A549 (cell line): ENCODE results near the gene PREX1. TPM values are rescaled to one million over a fixed set of nuclear protein-coding genes. Genes with fewer than 3 reads are reported as not detected.

ENCODE experiments used
- ATAC-seq, 2 experiments: fragments of 200-7000 bp in 1 of 2; fragments of >200 bp in 1 of 2; cut with Nextera tagmentation in 1 of 2; cut with Tn5 transposase in 1 of 2; 3 replicates each; pipeline versions ENCODE4 v1.8.0 to v1.9.1; 2018 to 2020; ENCODE audit warnings: mild to moderate bottlenecking in 1 of 2, moderate library complexity in 1 of 2
- CTCF ChIA-PET: fragments of 300-600 bp; sonication (Branson Sonifier 250); formaldehyde crosslinking; extraction: SDS; loops from one replicate; lab custom pipeline; 2021; ENCODE audit warnings: antibody characterized with exemption, inconsistent platforms; lab: Yijun Ruan, JAX
- POLR2A ChIA-PET: fragments of 350-600 bp; formaldehyde crosslinking; extraction: SDS; loops from one replicate; lab custom pipeline; 2021; ENCODE audit warnings: antibody characterized with exemption, inconsistent platforms; lab: Yijun Ruan, JAX
- DNase-seq, 2 experiments: peaks; one replicate each; pipeline versions ENCODE4 v3.0.0 to v3.0.0-alpha.2; 2011 to 2016; ENCODE audit warnings: low read depth in 1 of 2, low spot score in 1 of 2
- FAIRE-seq: peaks from 2 replicates; lab custom pipeline; 2011; peaks lifted over from hg19 to GRCh38; lab: Jason Lieb, UNC
- H3K27ac ChIP-seq, 2 experiments: fragments of >200 bp; sonication (Bioruptor Twin); formaldehyde crosslinking; 3 replicates each; pipeline ENCODE4 v1.5.1; 2016 to 2017
- H3K4me1 ChIP-seq: fragments of >200 bp; sonication (Bioruptor Twin); formaldehyde crosslinking; 3 replicates; pipeline ENCODE4 v1.6.1; 2016
- H3K4me2 ChIP-seq: fragments of >200 bp; sonication (Bioruptor Twin); formaldehyde crosslinking; 3 replicates; pipeline ENCODE4 v1.6.1; 2016
- H3K4me3 ChIP-seq: fragments of >200 bp; sonication (Bioruptor Twin); formaldehyde crosslinking; 3 replicates; pipeline ENCODE4 v1.5.1; 2016
- H3K9me3 ChIP-seq: fragments of >200 bp; sonication (Bioruptor Twin); formaldehyde crosslinking; 3 replicates; pipeline ENCODE4 v1.6.1; 2016
- CEBPB ChIP-seq, 2 experiments: fragments of >200 bp in 1 of 2; sonication (Bioruptor Twin) in 1 of 2; formaldehyde crosslinking in 1 of 2; IDR thresholded peaks; 2 replicates each; pipeline ENCODE4 v1.6.1; 2012 to 2016
- CHD2 ChIP-seq: fragments of 150-350 bp; IDR thresholded peaks from 2 replicates; pipeline ENCODE4 v1.6.1; 2014; ENCODE audit warnings: low read length; ENCODE audit not compliant: partially characterized antibody
- FOSL2 ChIP-seq, 2 experiments: fragments of 450-650 bp in 1 of 2; fragments of >200 bp in 1 of 2; sonication (Bioruptor Twin) in 1 of 2; formaldehyde crosslinking; IDR thresholded peaks; 2 replicates each; pipeline versions ENCODE4 v1.5.0 to v1.6.1; 2016 to 2020; ENCODE audit warnings: mild to moderate bottlenecking in 1 of 2, moderate library complexity in 1 of 2
- FOXS1 ChIP-seq: fragments of 250-450 bp; sonication (Bioruptor Pico); IDR thresholded peaks from 2 replicates; pipeline ENCODE4 v1.5.0; 2020; ENCODE audit warnings: mild to moderate bottlenecking, moderate library complexity
- GATA3 ChIP-seq: IDR thresholded peaks from 2 replicates; pipeline ENCODE4 v1.6.1; 2012; ENCODE audit warnings: borderline replicate concordance
- HEYL ChIP-seq: fragments of 250-450 bp; sonication (Bioruptor Pico); IDR thresholded peaks from 2 replicates; pipeline ENCODE4 v1.8.0; 2021; ENCODE audit warnings: mild to moderate bottlenecking, moderate library complexity
- HMGXB4 ChIP-seq: fragments of 250-450 bp; sonication (Bioruptor Pico); IDR thresholded peaks from 2 replicates; pipeline ENCODE4 v1.5.0; 2021; ENCODE audit warnings: mild to moderate bottlenecking, moderate library complexity, borderline replicate concordance
- HOXB13 ChIP-seq: fragments of 250-450 bp; sonication (Bioruptor Pico); IDR thresholded peaks from 2 replicates; pipeline ENCODE4 v1.5.0; 2020; ENCODE audit warnings: low read depth, mild to moderate bottlenecking, moderate library complexity
- HOXB5 ChIP-seq: fragments of 250-450 bp; sonication (Bioruptor Pico); IDR thresholded peaks from 2 replicates; pipeline ENCODE4 v1.5.0; 2020; ENCODE audit warnings: mild to moderate bottlenecking, moderate library complexity
- JUN ChIP-seq, 2 experiments: fragments of >200 bp; sonication (Bioruptor Twin); formaldehyde crosslinking; IDR thresholded peaks; 2 replicates in 1 of 2; 3 replicates in 1 of 2; pipeline ENCODE4 v1.6.1; 2016 to 2017
- MAX ChIP-seq: IDR thresholded peaks from 2 replicates; pipeline ENCODE4 v1.6.1; 2012
- MYC ChIP-seq: IDR thresholded peaks from 2 replicates; pipeline ENCODE4 v1.6.1; 2012; ENCODE audit warnings: mild to moderate bottlenecking, inconsistent platforms, low read length, improper control_type of control experiment, borderline replicate concordance
- NFE2L2 ChIP-seq: fragments of 150-350 bp; conservative IDR thresholded peaks from 2 replicates; pipeline ENCODE4 v1.6.1; 2014; ENCODE audit warnings: low read length
- NR3C1 ChIP-seq: fragments of >200 bp; sonication (Bioruptor Twin); formaldehyde crosslinking; IDR thresholded peaks from 3 replicates; pipeline ENCODE4 v1.6.1; 2017
- PBX3 ChIP-seq: IDR thresholded peaks from 2 replicates; pipeline ENCODE4 v1.6.1; 2012
- RAD21 ChIP-seq, 2 experiments: fragments of >200 bp in 1 of 2; sonication (Bioruptor Twin) in 1 of 2; formaldehyde crosslinking in 1 of 2; IDR thresholded peaks in 1 of 2; conservative IDR thresholded peaks in 1 of 2; 2 replicates in 1 of 2; 3 replicates in 1 of 2; pipeline ENCODE4 v1.6.1; 2012 to 2018; ENCODE audit warnings: inconsistent platforms in 1 of 2
- RFX5 ChIP-seq: fragments of 450-650 bp; IDR thresholded peaks from 2 replicates; pipeline ENCODE4 v1.7.1; 2014; ENCODE audit warnings: antibody characterized with exemption, mild to moderate bottlenecking, moderate library complexity
- SMC3 ChIP-seq: fragments of >200 bp; sonication (Bioruptor Twin); formaldehyde crosslinking; IDR thresholded peaks from 3 replicates; pipeline ENCODE4 v1.6.1; 2018; ENCODE audit warnings: inconsistent platforms
- SREBF2 ChIP-seq: fragments of 450-650 bp; IDR thresholded peaks from 2 replicates; pipeline ENCODE4 v1.6.1; 2014; ENCODE audit warnings: mild to moderate bottlenecking, moderate library complexity
- TP53 ChIP-seq: fragments of 250-450 bp; sonication (Bioruptor Pico); IDR thresholded peaks from 2 replicates; pipeline ENCODE4 v1.5.0; 2021; ENCODE audit warnings: mild to moderate bottlenecking, moderate library complexity
- USF2 ChIP-seq: fragments of 450-650 bp; IDR thresholded peaks from 2 replicates; pipeline ENCODE4 v1.6.1; 2014; ENCODE audit warnings: antibody characterized with exemption
- ZC3H11A ChIP-seq: fragments of 450-650 bp; IDR thresholded peaks from 2 replicates; pipeline ENCODE4 v1.6.1; 2014; ENCODE audit warnings: antibody characterized with exemption, mild to moderate bottlenecking
- WGBS: methylation state at CpG from one replicate; pipeline ENCODE4 v1.1.6; 2017; ENCODE audit errors: missing lambda C conversion rate; 5-methylcytosine and 5-hydroxymethylcytosine counted together
- polyA plus RNA-seq, 4 experiments: library from polyadenylated mRNA; depleted of rRNA in 3 of 4; stranded (reverse); fragments of >200 nt; fragmentation: RNase III in 1 of 4; extraction: RNeasy Plus Mini Kit Qiagen cat#74134 plus additional on column Dnase treatment in 1 of 4; gene quantifications; 2 replicates in 3 of 4; 3 replicates in 1 of 4; pipeline ENCODE4 v1.2.3, GENCODE V29; 2011 to 2017
- TF ChIP-seq, protein P1 (sequence below): fragments of >200 bp; sonication (Bioruptor Twin); formaldehyde crosslinking; IDR thresholded peaks from 3 replicates; pipeline ENCODE4 v1.5.1; 2016

Gene PREX1
- polyA plus RNA-seq, 2 of the 4 experiments (the other 2 are of a cell fraction), result 3.6 to 4.2 TPM

DNA sequence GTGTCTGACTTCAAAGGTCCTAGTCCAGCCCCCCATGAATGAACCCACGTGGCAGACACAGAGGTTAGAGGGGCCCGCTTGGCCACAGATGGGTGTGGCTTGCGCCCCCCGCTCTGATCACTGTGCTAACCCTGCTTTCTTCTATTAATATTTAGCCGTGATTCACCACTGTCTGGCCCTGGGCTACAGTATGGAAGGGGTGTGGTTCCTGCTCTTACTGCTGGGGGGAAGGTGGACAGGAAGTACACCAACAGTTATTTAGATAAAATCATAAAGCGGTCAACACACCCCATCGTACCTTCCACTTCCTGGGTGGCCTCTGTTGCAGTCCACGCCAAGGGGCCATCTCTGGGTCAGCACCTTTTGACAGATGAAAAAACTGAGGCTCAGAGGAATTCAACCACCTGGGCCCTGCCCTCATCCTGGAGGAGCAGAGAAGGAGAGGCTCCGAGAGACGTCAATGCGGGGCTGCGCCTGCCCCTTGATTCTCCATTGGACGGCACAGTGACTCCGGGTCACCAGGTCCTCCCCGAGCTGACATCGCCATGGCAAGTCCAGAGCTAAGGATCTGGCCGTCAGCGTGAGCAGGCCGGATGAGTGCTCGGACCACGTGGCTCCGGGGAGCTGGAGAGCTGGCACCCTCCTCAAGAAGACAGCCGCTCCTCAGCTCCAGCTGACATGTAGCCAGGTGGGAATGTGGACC is 206.3 kb downstream of the PREX1 start:
- peak; percentile 33 for TF ChIP-seq MAX
- TF ChIP-seq, protein P1, sequence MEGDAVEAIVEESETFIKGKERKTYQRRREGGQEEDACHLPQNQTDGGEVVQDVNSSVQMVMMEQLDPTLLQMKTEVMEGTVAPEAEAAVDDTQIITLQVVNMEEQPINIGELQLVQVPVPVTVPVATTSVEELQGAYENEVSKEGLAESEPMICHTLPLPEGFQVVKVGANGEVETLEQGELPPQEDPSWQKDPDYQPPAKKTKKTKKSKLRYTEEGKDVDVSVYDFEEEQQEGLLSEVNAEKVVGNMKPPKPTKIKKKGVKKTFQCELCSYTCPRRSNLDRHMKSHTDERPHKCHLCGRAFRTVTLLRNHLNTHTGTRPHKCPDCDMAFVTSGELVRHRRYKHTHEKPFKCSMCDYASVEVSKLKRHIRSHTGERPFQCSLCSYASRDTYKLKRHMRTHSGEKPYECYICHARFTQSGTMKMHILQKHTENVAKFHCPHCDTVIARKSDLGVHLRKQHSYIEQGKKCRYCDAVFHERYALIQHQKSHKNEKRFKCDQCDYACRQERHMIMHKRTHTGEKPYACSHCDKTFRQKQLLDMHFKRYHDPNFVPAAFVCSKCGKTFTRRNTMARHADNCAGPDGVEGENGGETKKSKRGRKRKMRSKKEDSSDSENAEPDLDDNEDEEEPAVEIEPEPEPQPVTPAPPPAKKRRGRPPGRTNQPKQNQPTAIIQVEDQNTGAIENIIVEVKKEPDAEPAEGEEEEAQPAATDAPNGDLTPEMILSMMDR, result peak; percentile 4; the same call in 1 of the 3 replicates
- no peak for TF ChIP-seq USF2
- no peak for TF ChIP-seq SMC3
- peak in 1 of 2 experiments; percentile 9; a peak in 1 of 5 replicates for TF ChIP-seq RAD21 (conservative IDR thresholded peaks at IDR 0.05 in 1 of 2, IDR thresholded peaks at IDR 0.05 in 1 of 2)
- 0 out of 2 replicates have a peak, but pooled peaks have one; percentile 30 for TF ChIP-seq GATA3
- FAIRE-seq (no peak), ATAC-seq (peak; percentile 61 to 66), DNase-seq (peak; percentile 62 to 66)
- ChIA-PET CTCF (interaction anchor here (0.6 to 9.7 kb wide), 99 partner anchors 8 to 1351 kb away, joined by 3 to 232 read pairs (median 6); partner anchors contain the start of genes NCOA3 and SULF2), POLR2A (no interaction called here)
- WGBS, result 50% methylated on average over 23 of the region's 23 CpGs
- H3K4me2 ChIP-seq, result peak overlapping the region; percentile 95
- H3K4me3 ChIP-seq, result peak overlapping the region; percentile 42; the same call in 1 of the 3 replicates
- H3K9me3 ChIP-seq, result no peaks in the 10 kb centered on the region
- H3K27ac ChIP-seq, result peak overlapping the region; percentile 80 to 83
- H3K4me1 ChIP-seq, result peaks cover 28% of the 10 kb centered on the region

- 7% methylated on average over 18 of the region's 26 CpGs for WGBS
- H3K4me3 ChIP-seq, result peak overlapping the region; percentile 42
- peaks cover 28% of the 10 kb centered on the region for H3K4me1 ChIP-seq
- FAIRE-seq (no peak), DNase-seq (peak; percentile 84 to 92), ATAC-seq (peak; percentile 87 to 94)
- peak overlapping the region; percentile 80 to 83 for H3K27ac ChIP-seq
- ChIA-PET CTCF (interaction anchor here (0.5 to 9.7 kb wide), 167 partner anchors 10 to 1866 kb away, joined by 3 to 232 read pairs (median 4); partner anchors contain the start of genes NCOA3 and SULF2), POLR2A (interaction anchor here (0.6 to 1.1 kb wide), 3 partner anchors 325 to 944 kb away, joined by 3 to 4 read pairs (median 3); no protein-coding TSS in a partner anchor)
- H3K4me2 ChIP-seq, result peak overlapping the region; percentile 95
- H3K9me3 ChIP-seq, result no peaks in the 10 kb centered on the region
- TF ChIP-seq MYC, result no peak
- TF ChIP-seq SMC3, result peak; percentile 84
- TF ChIP-seq SREBF2, result no peak
- no peak for TF ChIP-seq NR3C1
- TF ChIP-seq CEBPB (IDR thresholded peaks at IDR 0.05), result no peak
- no peak for TF ChIP-seq ZC3H11A
- TF ChIP-seq FOXS1 (CRISPR knock-in tag), result no peak
- no peak for TF ChIP-seq HEYL
- no peak for TF ChIP-seq HMGXB4 (CRISPR knock-in tag)
- TF ChIP-seq FOSL2 (IDR thresholded peaks at IDR 0.05), result no peak
- TF ChIP-seq FOSL2 (CRISPR knock-in tag; IDR thresholded peaks at IDR 0.05), result no peak
- TF ChIP-seq RAD21 (conservative IDR thresholded peaks at IDR 0.05 in 1 of 2, IDR thresholded peaks at IDR 0.05 in 1 of 2), result peak; percentile 93 to 95
- TF ChIP-seq HOXB5, result no peak
- peak in 1 of 2 experiments; percentile 9; a peak in 1 of 5 replicates for TF ChIP-seq JUN (IDR thresholded peaks at IDR 0.05)
- TF ChIP-seq, protein P1, result peak; percentile 73
- no peak for TF ChIP-seq TP53
- TF ChIP-seq HOXB13, result no peak
- no peak for TF ChIP-seq PBX3
- TF ChIP-seq USF2, result no peak
- no peak for TF ChIP-seq CHD2
- TF ChIP-seq NFE2L2, result no peak
- TF ChIP-seq RFX5, result no peak
Observed at GRCh38 chr20:48620507-48621375, 207.1 kb downstream of the PREX1 start.
